Mucosa of stomach (tissue), 1 donor: ENCODE data around the gene ZMIZ1.
A peak's percentile ranks its signal among the peaks of the same experiment; 100 is the strongest.

Source experiments
- H3K27me3 ChIP-seq: one replicate; pipeline ENCODE4 v1.7.0; 2013; ENCODE audit warnings: mild to moderate bottlenecking, low read length; ENCODE audit not compliant: control insufficient read depth, insufficient read depth
- H3K36me3 ChIP-seq: one replicate; pipeline ENCODE4 v1.7.0; 2013; ENCODE audit warnings: low read length; ENCODE audit not compliant: control insufficient read depth, insufficient read depth
- H3K4me1 ChIP-seq: one replicate; pipeline ENCODE4 v1.7.0; 2013; ENCODE audit warnings: mild to moderate bottlenecking, low read length; ENCODE audit not compliant: control insufficient read depth, insufficient read depth
- H3K4me3 ChIP-seq: one replicate; pipeline ENCODE4 v1.7.0; 2013; ENCODE audit warnings: low read length
- H3K9ac ChIP-seq: one replicate; pipeline ENCODE4 v1.7.0; 2013; ENCODE audit warnings: mild to moderate bottlenecking, low read length, moderate library complexity
- H3K9me3 ChIP-seq: one replicate; pipeline ENCODE4 v1.7.0; 2013; ENCODE audit warnings: mild to moderate bottlenecking, low read length, moderate library complexity; ENCODE audit not compliant: control insufficient read depth
- donor health status: Pancreatic carcinoma.

The ZMIZ1 gene

DNA sequence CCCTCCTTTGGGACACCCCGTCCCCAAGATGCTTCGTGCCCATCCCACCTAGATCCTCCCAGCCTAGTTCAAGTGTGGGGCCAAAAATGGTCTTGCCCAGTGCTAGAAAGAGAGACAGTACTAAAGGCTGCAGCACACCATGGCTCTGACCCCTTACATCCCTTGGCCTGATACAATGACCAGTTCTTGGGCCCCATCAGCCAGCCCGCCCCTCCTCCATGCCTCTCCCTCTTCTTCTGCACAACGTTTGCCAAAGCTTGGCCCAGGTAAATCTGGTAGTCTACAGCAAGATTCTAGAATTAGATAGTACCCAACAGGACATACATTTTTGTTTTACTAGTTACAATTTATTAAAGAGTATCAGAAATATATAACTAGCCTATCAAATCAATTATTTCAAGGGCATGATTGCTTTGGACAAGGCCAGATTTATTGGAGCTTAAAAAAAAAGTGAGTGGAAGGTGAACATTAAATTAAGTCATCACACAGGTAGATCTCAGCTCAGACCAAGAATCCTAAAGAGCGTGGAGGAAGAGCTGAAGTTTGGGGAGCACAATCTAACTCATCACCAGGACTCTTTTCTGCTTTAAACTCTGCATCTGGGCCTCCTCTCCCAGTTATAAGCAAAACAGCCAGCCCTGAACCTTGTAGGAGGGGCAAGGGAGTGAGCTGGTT lies 69.8 kb downstream of the ZMIZ1 start:
- H3K9me3 ChIP-seq: no peaks in the 10 kb centered on the region
- H3K4me3 ChIP-seq: no peak overlapping the region
- peaks cover 78% of the 10 kb centered on the region for H3K4me1 ChIP-seq
- peaks cover 5% of the 10 kb centered on the region for H3K36me3 ChIP-seq
- H3K27me3 ChIP-seq: no peaks in the 10 kb centered on the region
- peak overlapping the region; percentile 29 for H3K9ac ChIP-seq

GRCh38 chr10:79139124-79139835 lies 70.5 kb downstream of the ZMIZ1 start:
- Histone ChIP-seq H3K36me3 (peaks cover 5% of the 10 kb centered on the region), H3K4me1 (peaks cover 81% of the 10 kb centered on the region), H3K9ac (peak overlapping the region; percentile 29), H3K4me3 (no peak overlapping the region), H3K27me3 (no peaks in the 10 kb centered on the region), H3K9me3 (no peaks in the 10 kb centered on the region)

GRCh38 chr10:79140085-79140793 lies 71.5 kb downstream of the ZMIZ1 start:
- no peaks in the 10 kb centered on the region for H3K9me3 ChIP-seq
- peaks cover 86% of the 10 kb centered on the region for H3K4me1 ChIP-seq
- no peak overlapping the region for H3K9ac ChIP-seq
- H3K4me3 ChIP-seq: no peak overlapping the region
- no peaks in the 10 kb centered on the region for H3K27me3 ChIP-seq
- peaks cover 5% of the 10 kb centered on the region for H3K36me3 ChIP-seq

DNA sequence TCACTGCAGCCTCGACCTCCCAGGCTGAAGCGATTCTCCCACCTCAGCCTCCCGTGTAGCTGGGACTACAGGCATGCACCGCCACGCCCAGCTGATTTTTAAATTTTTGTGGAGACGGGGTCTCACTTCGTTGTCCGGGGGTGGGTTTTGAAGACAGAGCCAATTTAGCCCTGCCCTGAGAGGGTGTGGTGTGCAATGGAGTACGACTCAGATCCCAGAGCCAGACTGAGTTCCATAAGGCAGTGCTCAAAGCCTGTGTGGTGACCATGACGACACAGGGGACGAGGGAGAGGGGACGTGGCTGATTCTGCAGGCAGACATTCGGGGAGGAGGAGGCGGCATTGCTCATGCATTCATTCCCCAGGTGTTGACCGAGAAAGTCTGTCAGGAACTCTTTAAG lies 72.1 kb downstream of the ZMIZ1 start:
- Histone ChIP-seq H3K4me1 (peaks cover 86% of the 10 kb centered on the region), H3K36me3 (peaks cover 5% of the 10 kb centered on the region), H3K27me3 (no peaks in the 10 kb centered on the region), H3K9me3 (no peaks in the 10 kb centered on the region), H3K4me3 (no peak overlapping the region), H3K9ac (no peak overlapping the region)

DNA sequence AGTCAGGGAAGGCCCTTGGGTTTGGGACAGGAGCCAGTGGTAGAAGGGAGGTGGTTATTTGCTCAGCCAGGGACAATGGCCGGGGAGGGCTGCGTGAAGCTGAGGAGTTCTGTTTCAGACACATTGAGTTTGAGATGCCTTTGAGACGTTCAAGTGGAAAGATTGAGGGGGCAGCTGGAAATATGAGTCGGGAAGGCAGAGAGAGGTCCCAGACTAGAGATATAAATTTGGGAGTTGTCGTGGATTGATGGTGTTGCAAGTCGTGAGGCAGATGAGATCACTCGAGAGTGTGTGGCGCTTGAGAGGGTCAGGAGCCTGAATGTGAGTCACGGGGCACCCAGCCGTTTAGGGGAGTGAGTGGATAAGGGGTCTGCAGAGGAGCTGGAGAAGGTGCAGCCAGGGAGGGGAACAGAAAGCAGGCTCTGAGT lies 73.3 kb downstream of the ZMIZ1 start:
- Histone ChIP-seq H3K9me3 (no peaks in the 10 kb centered on the region), H3K4me1 (peaks cover 86% of the 10 kb centered on the region), H3K36me3 (peaks cover 5% of the 10 kb centered on the region), H3K9ac (peak overlapping the region; percentile 36), H3K27me3 (no peaks in the 10 kb centered on the region), H3K4me3 (no peak overlapping the region)

GRCh38 chr10:79142522-79143309 lies 74.0 kb downstream of the ZMIZ1 start:
- H3K4me3 ChIP-seq: no peak overlapping the region
- no peaks in the 10 kb centered on the region for H3K9me3 ChIP-seq
- peaks cover 5% of the 10 kb centered on the region for H3K36me3 ChIP-seq
- H3K9ac ChIP-seq: no peak overlapping the region
- H3K27me3 ChIP-seq: no peaks in the 10 kb centered on the region
- peaks cover 86% of the 10 kb centered on the region for H3K4me1 ChIP-seq

GRCh38 chr10:79143879-79144278 lies 75.1 kb downstream of the ZMIZ1 start:
- peaks cover 5% of the 10 kb centered on the region for H3K36me3 ChIP-seq
- no peaks in the 10 kb centered on the region for H3K27me3 ChIP-seq
- H3K4me1 ChIP-seq: peaks cover 86% of the 10 kb centered on the region
- no peak overlapping the region for H3K9ac ChIP-seq
- H3K9me3 ChIP-seq: no peaks in the 10 kb centered on the region
- no peak overlapping the region for H3K4me3 ChIP-seq

DNA sequence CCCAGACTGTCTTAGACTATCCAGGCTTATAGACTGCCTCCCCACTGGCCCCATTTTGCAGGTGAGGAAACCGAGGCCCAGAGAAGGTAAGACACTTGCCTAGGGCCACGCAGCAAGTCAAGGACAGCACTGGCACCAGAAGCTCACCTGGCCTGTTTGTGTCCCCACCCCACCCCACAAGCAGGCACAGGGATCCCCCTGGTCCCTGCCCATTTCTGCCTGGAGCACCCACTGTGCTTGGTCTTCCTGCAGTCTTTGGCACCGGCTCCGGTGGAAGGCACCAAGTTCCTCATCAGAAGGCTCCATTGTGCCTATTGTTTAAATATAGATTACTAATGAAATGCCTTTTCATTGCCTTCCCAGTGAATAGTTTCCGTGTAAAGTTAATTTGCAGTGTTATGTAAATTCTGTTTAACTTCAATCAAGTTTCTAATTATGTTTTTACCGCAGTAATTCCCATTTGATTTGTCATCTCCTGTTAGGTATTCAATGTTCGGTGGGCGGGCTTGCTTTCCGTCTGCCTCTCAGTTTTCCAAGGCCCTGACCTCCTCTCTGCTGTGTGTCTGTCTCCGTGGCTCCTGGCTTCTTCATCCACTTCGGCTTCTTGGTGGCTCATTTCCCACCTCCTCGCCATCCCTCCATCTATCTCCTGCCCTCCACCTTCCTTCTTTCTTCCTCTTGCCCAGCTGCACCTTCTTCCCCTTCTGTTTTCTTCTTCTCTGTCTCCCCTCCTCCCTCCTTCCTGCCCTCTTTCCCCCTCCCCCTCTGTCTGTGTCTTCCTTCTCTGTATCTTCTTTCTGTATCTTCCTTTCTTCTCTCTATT lies 75.8 kb downstream of the ZMIZ1 start:
- Histone ChIP-seq H3K9me3 (no peaks in the 10 kb centered on the region), H3K27me3 (no peaks in the 10 kb centered on the region), H3K36me3 (peaks cover 5% of the 10 kb centered on the region), H3K4me3 (no peak overlapping the region), H3K9ac (peak overlapping the region; percentile 9), H3K4me1 (peaks cover 86% of the 10 kb centered on the region)

DNA sequence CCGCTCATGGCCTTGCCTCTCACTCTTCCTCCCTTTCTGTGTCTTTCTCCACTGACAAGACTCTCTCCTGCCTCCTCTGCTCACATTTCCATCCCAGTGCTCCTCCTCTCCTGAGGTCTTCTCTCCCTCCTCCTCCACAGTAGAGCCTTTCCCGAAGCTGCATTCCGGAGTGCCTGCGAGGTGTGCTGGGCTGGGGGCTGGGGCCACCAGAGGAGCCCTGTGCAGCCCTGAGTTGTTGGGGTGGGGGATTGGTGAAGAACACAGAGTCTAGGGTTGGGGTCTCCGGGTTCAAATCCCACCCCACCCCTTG lies 76.4 kb downstream of the ZMIZ1 start:
- Histone ChIP-seq H3K4me3 (no peak overlapping the region), H3K27me3 (no peaks in the 10 kb centered on the region), H3K36me3 (no peaks in the 10 kb centered on the region), H3K9ac (peak overlapping the region; percentile 9), H3K9me3 (no peaks in the 10 kb centered on the region), H3K4me1 (peaks cover 87% of the 10 kb centered on the region)

DNA sequence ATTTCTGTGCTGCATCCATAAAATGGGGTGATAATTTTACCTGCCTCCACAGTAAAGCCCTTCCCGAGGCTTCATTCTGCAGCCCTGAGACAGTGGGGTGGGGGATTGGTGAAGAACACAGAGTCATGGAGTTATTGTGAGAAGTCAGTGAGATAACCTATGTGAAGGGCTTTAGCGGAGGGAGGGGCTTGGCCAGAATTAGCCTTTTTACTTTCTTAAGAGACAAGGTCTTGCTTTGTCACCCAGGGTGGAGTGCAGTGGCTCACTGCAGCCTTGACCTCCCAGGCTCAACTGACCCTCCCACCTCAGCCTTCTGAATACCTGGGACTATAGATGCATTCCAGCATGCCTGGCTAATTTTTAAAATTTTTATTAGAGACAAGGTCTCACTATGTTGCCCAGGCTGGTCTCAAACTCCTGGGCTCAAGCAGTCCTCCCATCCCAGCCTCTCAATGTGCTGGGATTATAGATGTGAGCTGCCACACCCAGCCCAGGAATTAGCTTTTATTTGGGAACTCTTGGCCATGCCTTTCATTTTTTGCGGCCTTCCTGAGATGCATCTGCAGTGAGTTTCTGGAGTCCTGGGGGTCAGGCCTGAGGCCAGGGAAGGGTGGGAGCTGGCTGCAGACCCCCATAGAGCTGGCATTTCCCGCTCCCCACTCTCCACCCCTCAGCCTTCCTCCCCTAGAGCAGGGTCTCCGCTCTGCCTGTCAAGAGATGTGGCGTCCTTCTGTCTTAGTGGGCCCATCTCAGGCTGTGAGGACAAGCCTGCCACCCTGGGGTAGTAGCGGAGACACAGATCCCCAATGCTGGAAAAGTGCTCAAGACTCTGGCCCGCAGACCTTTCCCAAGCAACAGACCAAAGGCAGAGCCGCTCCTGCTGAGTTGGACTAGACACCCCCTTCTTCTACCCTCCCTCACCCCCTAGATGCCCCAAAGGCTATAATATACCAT lies 77.0 kb downstream of the ZMIZ1 start:
- H3K9ac ChIP-seq: peak overlapping the region; percentile 61
- H3K4me3 ChIP-seq: no peak overlapping the region
- no peaks in the 10 kb centered on the region for H3K36me3 ChIP-seq
- no peaks in the 10 kb centered on the region for H3K27me3 ChIP-seq
- H3K4me1 ChIP-seq: peaks cover 94% of the 10 kb centered on the region
- no peaks in the 10 kb centered on the region for H3K9me3 ChIP-seq
